Endothelial cell of umbilical vein (primary cell): ENCODE results near the gene NAALADL1. TPM values are rescaled to one million over a fixed set of nuclear protein-coding genes. Genes with fewer than 3 reads are reported as not detected.

Experiments used
- BruUV-seq: library from RNA; stranded (reverse); fragments of 400-500 nt; replicated peaks from 2 replicates; lab custom pipeline; 2021; lab: Mats Ljungman, UMichigan
- CTCF ChIA-PET: fragments of 300-600, 350-600 bp; sonication (Branson Sonifier 250); formaldehyde crosslinking; loops from one replicate; lab custom pipeline; 2021; ENCODE audit warnings: antibody characterized with exemption, inconsistent platforms; lab: Charles Lee
- POLR2A ChIA-PET: fragments of 300-600, 350-600 bp; sonication (Branson Sonifier 250); formaldehyde crosslinking; loops from one replicate; lab custom pipeline; 2021; ENCODE audit warnings: antibody characterized with exemption, inconsistent platforms; lab: Charles Lee
- DNase-seq: peaks from one replicate; pipeline ENCODE4 v3.0.0-alpha.2; 2011; ENCODE audit warnings: low read depth, low spot score
- FAIRE-seq: peaks from 2 replicates; lab custom pipeline; 2011; peaks lifted over from hg19 to GRCh38; lab: Jason Lieb, UNC
- H2AFZ ChIP-seq: 2 replicates; pipeline ENCODE4 v1.6.0; 2012; ENCODE audit warnings: low read depth, low read length, control low read depth, inconsistent platforms
- H3K27ac ChIP-seq: 2 replicates; pipeline ENCODE4 v1.5.1; 2011; ENCODE audit warnings: low read depth, mild to moderate bottlenecking, control low read depth, low read length, moderate library complexity; ENCODE audit not compliant: insufficient read depth
- H3K27me3 ChIP-seq, 2 experiments: 2 replicates each; pipeline versions ENCODE4 v1.6.0 to v1.6.1; 2011; ENCODE audit warnings: low read length in 2 of 2, mixed read lengths in 1 of 2; ENCODE audit not compliant: control insufficient read depth in 2 of 2, insufficient read depth in 2 of 2
- H3K36me3 ChIP-seq, 2 experiments: 2 replicates in 1 of 2; 3 replicates in 1 of 2; pipeline ENCODE4 v1.5.1; 2011; ENCODE audit warnings: low read length in 2 of 2, mild to moderate bottlenecking in 1 of 2, moderate library complexity in 1 of 2; ENCODE audit not compliant: control insufficient read depth in 2 of 2, insufficient read depth in 2 of 2; ENCODE audit errors: extremely low read depth in 1 of 2
- H3K4me1 ChIP-seq: 3 replicates; pipeline ENCODE4 v1.5.1; 2011; ENCODE audit warnings: mild to moderate bottlenecking, low read length; ENCODE audit not compliant: control insufficient read depth, insufficient read depth; ENCODE audit errors: extremely low read depth
- H3K4me2 ChIP-seq: 2 replicates; pipeline ENCODE4 v1.6.1; 2011; ENCODE audit warnings: low read length, control low read depth, mixed read lengths; ENCODE audit not compliant: insufficient read depth
- H3K4me3 ChIP-seq, 3 experiments: fragments of 200-600 bp in 1 of 3; sonication (generic), shearing (Covaris generic) in 1 of 3; replicated peaks in 1 of 3; 2 replicates each; pipeline ENCODE4 v1.5.1; 2011 to 2016; ENCODE audit warnings: control low read depth in 3 of 3, low read length in 3 of 3, mild to moderate bottlenecking in 2 of 3, inconsistent platforms in 1 of 3, low read depth in 1 of 3, moderate library complexity in 1 of 3; ENCODE audit not compliant: insufficient read depth in 1 of 3
- H3K79me2 ChIP-seq: 2 replicates; pipeline ENCODE4 v1.6.0; 2012; ENCODE audit warnings: low read length, inconsistent platforms; ENCODE audit not compliant: control insufficient read depth, insufficient read depth
- H3K9ac ChIP-seq: replicated peaks from 2 replicates; pipeline ENCODE3; 2011; ENCODE audit warnings: low read length, control low read depth; ENCODE audit not compliant: insufficient read depth; ENCODE audit errors: extremely low read depth
- H3K9me1 ChIP-seq: replicated peaks from 3 replicates; pipeline ENCODE4 v1.6.0; 2011; ENCODE audit warnings: mild to moderate bottlenecking, low read length; ENCODE audit not compliant: control insufficient read depth, insufficient read depth; ENCODE audit errors: extremely low read depth
- H3K9me3 ChIP-seq: replicated peaks from 2 replicates; pipeline ENCODE4 v1.5.1; 2012; ENCODE audit warnings: low read length, inconsistent platforms; ENCODE audit not compliant: control insufficient read depth, insufficient read depth
- H4K20me1 ChIP-seq: replicated peaks from 2 replicates; pipeline ENCODE3; 2011; ENCODE audit warnings: mild to moderate bottlenecking, low read length; ENCODE audit not compliant: control insufficient read depth, insufficient read depth; ENCODE audit errors: extremely low read depth
- CTCF ChIP-seq, 2 donors: IDR thresholded peaks; 1 replicate in 1 of 2; 2 replicates in 1 of 2; pipeline ENCODE4 v1.5.1; 2011; ENCODE audit warnings: low read length in 2 of 2, mild to moderate bottlenecking in 2 of 2, moderate library complexity in 2 of 2, control low read depth in 1 of 2, inconsistent platforms in 1 of 2, low read depth in 1 of 2; ENCODE audit not compliant: insufficient read depth in 1 of 2; ENCODE audit errors: extremely low read depth in 1 of 2
- EZH2 ChIP-seq: IDR thresholded peaks from 2 replicates; pipeline ENCODE4 v1.6.1; 2012; ENCODE audit warnings: borderline replicate concordance, low read depth, mild to moderate bottlenecking, moderate library complexity, low read length, inconsistent platforms; ENCODE audit not compliant: severe bottlenecking
- FOS ChIP-seq: IDR thresholded peaks from 2 replicates; pipeline ENCODE4 v1.6.1; 2011; ENCODE audit warnings: mild to moderate bottlenecking, low read length, moderate library complexity, borderline replicate concordance; ENCODE audit not compliant: insufficient read depth
- GATA2 ChIP-seq: IDR thresholded peaks from 2 replicates; pipeline ENCODE4 v1.7.0; 2011; ENCODE audit warnings: low read depth, mild to moderate bottlenecking, moderate library complexity, mixed read lengths, low read length; ENCODE audit not compliant: insufficient read length, insufficient read depth
- JUN ChIP-seq: IDR thresholded peaks from 2 replicates; pipeline ENCODE4 v1.6.1; 2011; ENCODE audit warnings: borderline replicate concordance, low read depth; ENCODE audit not compliant: insufficient read length, insufficient read depth
- MAX ChIP-seq: IDR thresholded peaks from 2 replicates; pipeline ENCODE4 v1.6.1; 2011; ENCODE audit not compliant: insufficient read depth, insufficient read length
- MYC ChIP-seq: IDR thresholded peaks from one replicate; pipeline ENCODE4 v1.6.1; 2011; ENCODE audit warnings: mild to moderate bottlenecking, low read depth, low read length
- POLR2A ChIP-seq: IDR thresholded peaks from 2 replicates; pipeline ENCODE4 v1.6.1; 2012; ENCODE audit warnings: low read depth, mild to moderate bottlenecking, control low read depth, low read length
- POLR2AphosphoS5 ChIP-seq: IDR thresholded peaks from 2 replicates; pipeline ENCODE4 v1.6.1; 2012; ENCODE audit warnings: low read depth, mild to moderate bottlenecking, control low read depth, low read length, moderate library complexity; ENCODE audit not compliant: insufficient read depth
- dilution Hi-C: fragments of 300-500 bp; cut with MboI; formaldehyde crosslinking; loops from one replicate; pipeline ENCODE4 v1.15.0; 2019; ENCODE audit warnings: low sequenced_read_pairs; ENCODE audit not compliant: extremely low pct_ligation_motif_present
- intact Hi-C: fragments of 100-400 bp; cut with micrococcal nuclease; formaldehyde crosslinking; loops from one replicate; pipeline ENCODE4 v1.10.0; 2022
- polyA plus RNA-seq, 4 experiments: library from polyadenylated mRNA; depleted of rRNA in 3 of 4; stranded (reverse) in 3 of 4; unstranded in 1 of 4; fragments of >200 nt; gene quantifications; 2 replicates each; pipeline versions ENCODE4 v1.2.1 to v1.2.3, GENCODE V29; 2011 to 2012; ENCODE audit warnings: missing spikeins in 1 of 4
- total RNA-seq: library from RNA; stranded (reverse); gene quantifications from 2 replicates; pipeline ENCODE4 v1.2.3, GENCODE V29; 2021

Gene NAALADL1
- total and polyA plus RNA-seq, 2 donors (not counting 3 experiments of a cell fraction or from before 2014, with no cell fraction given), result 6.8 to 13.9 TPM

GRCh38 chr11:65056999-65057398 lies 1.4 kb downstream of the NAALADL1 start:
- H3K9me3 ChIP-seq, result no peaks in the 10 kb centered on the region
- ChIA-PET POLR2A (no interaction called here), CTCF (interaction anchor here (1.0 kb wide), 1 partner anchor 19 kb away, joined by 3 read pairs; no protein-coding TSS in a partner anchor)
- intact Hi-C loops (no loop called here), dilution Hi-C loops (no loop called here)
- no peak overlapping the region for H3K9ac ChIP-seq
- no peak overlapping the region for H3K4me3 ChIP-seq
- H3K27me3 ChIP-seq, result no peaks in the 10 kb centered on the region
- H4K20me1 ChIP-seq, result no peaks in the 10 kb centered on the region
- BruUV-seq, result no TSS peak
- no peaks in the 10 kb centered on the region for H3K4me1 ChIP-seq
- no peaks in the 10 kb centered on the region for H3K9me1 ChIP-seq
- no peaks in the 10 kb centered on the region for H3K36me3 ChIP-seq
- FAIRE-seq, result no peak
- no peak overlapping the region for H3K27ac ChIP-seq
- TF ChIP-seq CTCF (IDR thresholded peaks at IDR 0.05; ENCODE audit: extremely low read depth in 1 of 2, insufficient read depth in 1 of 2, low read depth in 1 of 2, low read length in 2 of 2) (no peak), MAX (no peak), POLR2A (no peak), GATA2 (no peak), JUN (no peak), POLR2AphosphoS5 (no peak), FOS (no peak), MYC (no peak), EZH2 (no peak)
- no peak overlapping the region for H2AFZ ChIP-seq
- no peak for DNase-seq
- no peak overlapping the region for H3K4me2 ChIP-seq
- no peaks in the 10 kb centered on the region for H3K79me2 ChIP-seq
